NCI-H128 (cell line): ENCODE measurements around the gene THRB.

Experiments
- DNase-seq: peaks from one replicate; lab custom pipeline; 2025; ENCODE audit not compliant: unreplicated experiment; lab: John Stamatoyannopoulos, UW

The THRB gene

DNA sequence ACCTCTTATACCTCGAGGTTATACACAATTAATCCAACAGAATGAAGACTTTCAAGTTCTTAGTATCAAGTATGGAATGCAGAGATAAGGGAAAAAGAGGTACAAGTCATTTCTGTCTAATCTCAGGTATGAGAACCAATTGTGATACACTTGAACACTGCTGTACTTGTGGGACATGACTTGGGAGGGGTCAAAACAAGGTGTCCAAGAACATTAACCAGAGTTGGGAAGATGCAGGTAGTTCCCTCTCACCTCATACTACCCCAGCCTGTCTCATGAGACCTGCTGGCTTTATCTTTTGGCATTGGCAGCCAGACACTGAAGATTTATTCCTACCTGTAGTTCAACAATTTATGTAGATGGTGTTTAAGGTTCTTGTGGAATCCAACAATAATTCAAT lies 339.9 kb downstream of the THRB start:
- DNase-seq: no peak

DNA sequence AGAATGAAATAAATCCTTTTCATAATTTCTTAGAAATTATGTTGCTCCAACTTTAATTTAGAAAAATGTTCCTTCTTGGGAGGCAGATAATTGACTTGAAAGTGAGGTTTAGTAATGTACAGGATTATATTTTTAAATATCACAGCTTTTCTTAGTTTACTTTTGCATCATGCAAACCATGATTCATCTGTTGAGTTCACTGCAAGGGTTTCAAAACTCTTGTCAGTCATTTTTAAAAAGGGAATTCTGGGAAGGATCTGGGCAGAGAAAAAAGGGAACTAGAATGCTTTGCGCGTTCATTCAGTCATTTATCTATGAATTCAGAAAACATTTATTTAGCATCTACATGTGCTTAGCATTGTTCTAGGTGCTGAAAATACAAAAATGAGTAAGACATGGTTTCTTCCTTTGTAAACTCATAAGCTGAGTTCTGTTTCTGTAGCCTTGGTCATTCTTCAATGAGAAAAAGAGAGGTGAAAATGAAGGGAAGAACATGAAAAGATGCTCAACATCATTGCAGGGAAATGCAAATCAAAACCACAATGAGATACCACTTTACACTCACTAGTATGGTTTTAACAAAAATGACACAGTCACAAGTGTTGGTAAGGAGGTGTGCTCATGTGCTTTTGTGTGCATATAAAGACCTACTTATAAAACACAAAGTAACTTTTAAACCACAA lies 340.5 kb downstream of the THRB start:
- no peak for DNase-seq

DNA sequence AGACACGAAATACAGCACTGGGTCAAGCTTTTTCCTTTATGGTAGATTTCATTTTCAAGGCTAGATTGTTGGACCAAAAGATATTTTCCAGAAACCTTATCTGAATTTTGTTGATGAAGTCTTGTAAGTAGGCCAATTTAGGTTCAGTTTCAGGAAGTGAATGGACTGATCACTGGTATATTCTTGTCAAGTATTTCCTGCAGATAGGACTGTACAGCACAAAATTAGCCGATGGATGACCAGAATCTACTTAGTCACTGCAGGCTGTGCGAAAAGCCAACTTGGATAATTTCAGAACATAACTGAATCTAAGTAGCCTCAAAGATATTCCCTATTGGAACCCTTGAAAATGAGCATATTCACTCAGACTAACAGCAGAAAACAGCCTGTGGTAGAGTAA lies 343.1 kb downstream of the THRB start:
- DNase-seq: no peak

DNA sequence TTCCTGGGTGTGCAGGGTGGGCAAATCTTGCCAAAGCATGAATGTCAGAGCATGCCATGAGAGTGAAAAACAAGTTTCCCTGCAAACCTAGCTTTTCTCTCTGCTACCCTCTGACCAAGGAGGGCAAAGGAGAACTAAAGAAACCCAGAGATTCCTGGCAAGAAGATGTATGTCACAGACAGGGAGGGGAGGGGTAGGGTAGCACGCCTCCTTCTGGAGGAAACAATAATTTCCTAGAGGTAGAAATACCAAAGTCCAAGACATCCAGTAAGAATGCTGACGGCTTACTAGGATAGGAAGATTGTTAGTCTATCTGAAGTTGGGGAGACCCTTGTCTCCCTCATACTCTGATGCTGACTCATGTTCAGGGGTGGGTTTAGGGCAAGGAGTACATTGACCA lies 345.6 kb downstream of the THRB start:
- no peak for DNase-seq

DNA sequence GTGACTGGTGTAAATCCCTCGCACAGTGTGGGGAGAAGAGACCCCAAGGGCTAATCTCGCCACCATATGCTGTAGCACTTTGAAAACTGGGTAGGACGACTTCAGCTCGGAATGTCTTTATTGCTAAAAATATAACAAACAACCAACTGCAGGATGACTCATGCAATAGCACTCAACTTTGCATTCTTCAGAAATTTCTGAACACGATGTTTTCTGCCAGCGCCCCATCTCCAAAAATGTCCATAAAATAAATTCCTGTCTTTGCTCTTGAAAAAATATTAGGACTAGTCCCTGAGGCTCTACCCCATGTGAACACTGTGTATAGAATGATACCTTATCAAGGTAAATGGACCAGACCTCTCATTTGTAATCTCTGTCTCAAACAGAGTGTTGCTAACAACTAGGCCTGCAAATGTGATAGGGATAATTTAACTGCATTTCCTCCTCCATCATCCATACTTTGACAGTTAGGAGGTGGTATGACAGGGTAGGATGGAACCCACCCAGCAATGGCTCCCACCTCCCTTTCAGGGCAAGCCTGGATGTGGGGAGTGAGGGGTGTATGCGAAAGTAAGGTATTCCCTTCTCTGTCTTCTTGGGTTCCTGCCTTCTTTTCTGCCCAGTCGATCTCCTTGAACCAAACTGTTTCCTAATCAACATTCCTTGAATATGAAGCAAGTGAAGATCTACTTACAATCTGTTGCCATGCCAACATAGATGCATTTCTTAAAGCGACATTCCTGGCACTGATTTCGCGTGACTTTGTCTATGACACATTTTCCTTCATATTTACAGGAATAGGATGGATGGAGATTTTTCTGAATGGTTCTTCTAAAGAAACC lies 348.4 kb downstream of the THRB start:
- no peak for DNase-seq

DNA sequence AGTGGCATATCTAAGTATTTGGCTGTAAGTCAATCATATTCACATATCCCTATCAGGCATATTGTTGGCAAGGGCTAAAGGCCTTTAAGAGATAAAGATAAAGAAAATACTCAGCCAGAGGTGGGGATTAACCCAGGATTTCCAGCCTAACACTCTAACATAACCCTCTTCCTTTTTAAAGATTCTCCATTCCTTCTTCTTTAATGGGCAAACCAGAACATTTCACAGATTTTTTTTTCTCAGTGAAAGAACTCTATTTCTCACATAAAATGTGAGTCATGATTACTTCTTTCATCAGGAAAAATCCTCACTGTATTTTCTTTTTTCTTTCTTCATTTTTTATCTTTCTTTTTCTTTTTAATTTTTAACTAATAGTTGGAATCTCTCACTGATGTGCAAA lies 349.2 kb downstream of the THRB start:
- no peak for DNase-seq

DNA sequence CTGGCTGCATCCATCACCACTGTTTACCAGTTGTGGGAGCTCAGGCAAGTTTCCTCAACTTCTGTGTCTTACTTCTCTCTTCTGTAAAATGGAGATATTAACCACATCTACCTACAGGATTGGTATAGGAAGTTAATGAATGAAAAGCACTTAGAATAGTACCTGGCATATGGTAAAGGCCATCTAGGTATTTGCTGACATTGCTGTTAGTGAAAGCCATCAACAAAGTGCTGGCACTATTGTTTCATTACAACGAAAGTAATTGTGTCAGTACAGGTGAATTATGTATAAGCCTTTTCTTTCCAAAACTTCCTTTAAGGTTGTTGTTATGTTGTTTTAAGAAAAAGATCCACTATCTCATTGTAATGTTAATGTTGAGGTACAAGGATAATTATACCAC lies 352.5 kb downstream of the THRB start:
- no peak for DNase-seq

DNA sequence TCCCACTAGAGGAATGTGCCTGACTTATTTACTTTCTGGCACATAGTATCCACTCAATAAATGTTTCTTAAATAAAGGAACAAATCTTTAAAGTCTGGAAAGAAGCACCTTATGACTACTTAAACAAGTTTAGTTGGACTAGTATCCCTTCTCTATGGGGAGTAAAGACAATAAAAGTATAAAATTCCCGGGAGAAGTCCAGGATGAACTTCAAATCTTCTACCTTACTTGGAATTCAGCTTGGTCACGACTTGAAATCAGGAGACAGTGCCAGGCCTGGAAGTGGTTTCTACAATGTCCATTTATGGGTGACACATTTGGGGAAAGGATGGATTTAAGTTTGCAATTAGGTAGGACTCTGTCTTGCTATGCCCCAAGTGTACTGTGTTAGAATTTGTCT lies 353.1 kb downstream of the THRB start:
- DNase-seq: no peak

DNA sequence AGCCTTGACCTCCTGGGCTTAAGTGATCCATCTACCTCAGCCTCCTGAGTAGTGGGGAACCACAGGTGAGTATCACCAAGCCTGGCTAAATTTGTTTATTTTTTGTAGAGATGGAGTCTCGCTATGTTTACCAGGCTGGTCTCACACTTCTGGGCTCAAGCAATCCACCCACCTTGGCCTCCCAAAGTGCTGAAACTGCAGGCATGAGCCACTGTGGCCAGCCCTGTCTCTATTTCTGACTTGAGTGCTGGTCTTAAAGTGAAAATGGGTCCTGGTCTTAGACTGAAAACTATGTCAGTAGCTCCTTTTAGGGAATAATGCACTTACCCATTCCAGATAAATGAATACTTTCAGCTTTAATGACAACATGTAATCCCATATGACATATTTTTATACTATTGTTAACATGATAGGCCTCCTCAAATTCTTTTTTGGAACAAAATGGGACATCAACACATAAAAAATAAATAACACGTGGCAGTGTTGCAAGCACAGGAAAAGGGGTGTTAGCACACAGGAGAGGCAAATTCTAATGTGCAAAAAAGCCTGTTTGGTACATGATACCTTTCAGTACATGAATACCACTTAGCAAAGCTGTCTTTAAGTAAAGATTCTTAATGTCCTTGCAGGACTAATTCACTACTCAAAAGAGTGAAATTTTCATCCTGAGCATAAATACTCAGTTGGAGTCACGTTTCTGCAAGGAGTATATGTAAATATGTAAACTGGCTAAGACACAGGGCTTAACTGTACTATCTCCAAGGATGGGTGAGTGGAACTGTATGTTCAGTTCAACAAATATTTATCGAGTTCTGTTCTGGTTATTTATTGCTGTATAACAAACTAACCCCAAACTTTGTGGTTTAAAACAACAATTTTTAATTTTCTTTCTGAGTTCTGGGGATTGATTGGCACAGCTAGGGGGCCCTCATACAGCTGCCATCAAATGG lies 354.9 kb downstream of the THRB start:
- DNase-seq: no peak

DNA sequence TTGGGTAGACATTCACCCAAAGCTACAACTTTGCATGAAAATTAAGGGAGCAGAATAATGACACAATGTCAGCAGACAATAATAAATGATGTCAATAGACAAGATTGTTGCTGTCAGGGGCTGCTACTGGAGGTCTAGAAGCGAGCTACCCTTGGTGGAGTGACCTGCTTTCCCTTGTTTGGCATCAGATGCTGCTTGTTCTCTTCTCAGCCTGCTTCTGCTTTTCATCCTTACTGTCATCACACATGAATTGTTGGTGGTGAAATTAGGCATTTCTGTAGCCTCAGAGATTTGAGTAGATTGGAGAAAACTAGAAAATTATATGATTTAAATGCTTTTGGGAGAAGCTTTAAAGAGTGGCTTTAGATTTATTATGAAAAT lies 355.8 kb downstream of the THRB start:
- no peak for DNase-seq

DNA sequence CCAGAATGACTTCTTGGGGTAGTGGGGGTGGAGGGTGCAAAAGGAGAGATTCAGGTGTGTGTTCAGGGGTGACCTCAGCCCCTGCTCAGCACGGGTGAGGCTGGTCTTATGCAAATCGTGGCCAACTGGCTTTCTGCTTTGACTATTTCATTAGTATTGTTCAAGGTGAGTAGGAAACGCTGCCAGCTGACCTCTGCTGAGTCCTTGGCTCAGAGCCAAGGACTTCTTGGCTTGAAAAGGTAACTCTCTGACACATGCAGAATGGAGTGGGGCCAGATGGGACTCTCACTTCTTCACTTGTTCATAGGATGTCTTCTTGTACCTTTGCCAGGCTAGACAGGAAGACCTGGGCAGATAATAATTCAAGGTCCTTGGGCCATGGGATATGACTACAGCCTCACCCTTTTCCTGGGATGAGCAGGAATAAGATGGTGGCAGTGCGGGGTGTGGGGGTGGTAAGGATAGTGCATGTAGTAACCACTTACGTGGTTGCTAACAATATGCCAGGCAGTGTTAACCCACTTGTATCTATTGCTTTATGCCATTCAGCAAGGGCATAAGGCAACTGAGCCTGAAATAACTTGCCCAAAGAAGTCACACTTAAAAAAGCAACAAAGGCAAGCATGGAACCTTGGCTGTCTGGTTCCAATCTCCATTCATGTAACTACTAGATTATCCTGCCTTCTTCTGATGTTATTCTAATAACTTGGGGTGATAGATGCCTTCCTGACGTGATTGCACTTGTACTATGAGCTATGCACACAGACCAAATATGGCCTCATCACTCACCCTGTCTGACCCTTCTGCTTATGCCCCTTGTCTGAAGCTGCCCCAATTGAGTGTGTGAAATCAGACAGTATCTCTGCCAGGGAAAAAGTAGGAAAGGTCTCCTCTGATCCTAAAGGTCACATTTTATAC lies 356.4 kb downstream of the THRB start:
- DNase-seq: peak; percentile 22

DNA sequence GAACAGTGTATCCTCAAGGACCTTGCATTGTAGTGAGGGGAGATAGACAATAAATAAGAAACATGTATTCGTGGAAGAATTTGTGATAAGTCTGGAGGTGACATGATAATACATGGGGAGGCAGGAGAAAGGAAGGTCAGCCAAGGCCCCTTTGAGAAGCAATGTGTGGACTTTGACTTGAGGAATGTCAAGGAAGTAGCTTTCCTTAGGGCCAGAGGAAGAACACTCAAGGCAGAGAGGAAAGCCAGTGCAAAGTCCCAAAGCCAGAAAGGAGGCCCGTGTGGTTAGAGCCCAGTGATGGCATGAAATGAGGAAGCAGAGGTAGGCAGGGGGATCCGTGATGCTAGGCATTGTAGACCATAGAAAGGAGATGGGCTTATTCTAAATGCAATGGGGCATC lies 357.3 kb downstream of the THRB start:
- no peak for DNase-seq

DNA sequence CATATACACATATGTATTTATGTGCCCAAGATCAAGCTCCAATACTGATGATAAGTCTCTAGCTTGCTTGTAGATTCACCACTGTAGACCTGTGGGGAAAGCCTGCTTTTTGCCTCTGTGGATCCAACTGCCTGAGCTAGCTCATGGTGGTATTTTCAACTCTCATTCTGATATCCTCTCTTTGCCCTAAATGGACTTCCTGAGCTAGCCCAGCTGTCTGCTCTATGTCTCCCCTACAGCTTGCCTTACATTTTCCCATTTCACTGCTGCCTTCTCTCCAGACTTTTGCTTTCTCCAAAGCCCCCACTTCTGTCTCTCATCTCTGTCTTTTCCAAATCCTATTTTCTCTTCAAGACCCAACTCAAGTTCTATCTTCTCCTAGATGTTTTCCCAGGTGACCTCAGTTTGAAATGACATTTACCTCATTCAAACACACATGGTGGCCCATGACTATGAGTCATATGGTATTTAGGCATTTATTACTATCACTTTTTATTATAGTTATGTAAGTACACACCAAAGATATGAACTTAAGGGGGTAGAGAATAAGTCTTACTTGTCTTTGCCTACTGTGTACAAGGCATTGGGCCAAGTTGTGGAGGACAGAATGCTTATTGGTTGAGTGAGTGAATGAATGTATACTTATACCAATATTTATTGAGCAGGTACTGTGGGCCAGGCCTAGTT lies 357.9 kb downstream of the THRB start:
- no peak for DNase-seq

DNA sequence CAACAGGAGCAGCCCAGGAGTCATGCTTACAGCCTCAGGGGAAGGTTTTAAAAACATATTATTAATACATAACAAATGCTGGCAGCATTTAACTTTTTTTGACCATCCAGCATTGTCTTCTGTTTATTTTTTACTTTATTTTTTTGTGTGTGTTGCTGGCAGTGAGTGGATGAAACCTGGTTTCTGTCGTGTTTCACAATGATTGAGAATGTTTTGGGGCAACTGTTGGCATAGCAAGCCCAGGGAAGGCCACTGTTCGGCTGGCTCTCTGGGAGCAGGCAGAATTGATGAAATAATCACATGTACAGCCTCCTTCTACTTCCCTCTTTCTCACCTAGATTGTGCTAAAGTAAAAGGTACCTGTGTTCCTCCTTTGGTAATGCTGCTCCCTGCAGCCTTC lies 359.4 kb downstream of the THRB start:
- no peak for DNase-seq

DNA sequence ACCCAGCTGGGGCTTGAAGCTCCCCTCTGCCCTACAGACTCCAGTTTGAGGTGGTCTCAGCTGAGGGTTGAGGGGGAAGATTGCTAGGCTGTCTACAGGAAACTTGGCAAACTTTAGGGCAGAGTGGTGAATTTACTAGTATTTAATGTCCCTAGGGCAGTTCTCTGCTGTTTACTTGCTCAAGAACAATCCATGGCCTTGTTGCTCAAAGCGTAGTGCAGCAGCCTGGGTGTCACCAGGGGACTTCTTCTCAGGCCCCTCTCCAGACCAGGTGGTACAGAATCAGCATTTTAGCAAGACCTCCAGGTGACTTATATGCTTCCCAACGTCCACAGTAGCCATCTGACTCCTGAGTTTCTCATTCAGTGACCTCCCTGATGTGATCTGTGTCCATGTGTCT lies 360.7 kb downstream of the THRB start:
- no peak for DNase-seq

DNA sequence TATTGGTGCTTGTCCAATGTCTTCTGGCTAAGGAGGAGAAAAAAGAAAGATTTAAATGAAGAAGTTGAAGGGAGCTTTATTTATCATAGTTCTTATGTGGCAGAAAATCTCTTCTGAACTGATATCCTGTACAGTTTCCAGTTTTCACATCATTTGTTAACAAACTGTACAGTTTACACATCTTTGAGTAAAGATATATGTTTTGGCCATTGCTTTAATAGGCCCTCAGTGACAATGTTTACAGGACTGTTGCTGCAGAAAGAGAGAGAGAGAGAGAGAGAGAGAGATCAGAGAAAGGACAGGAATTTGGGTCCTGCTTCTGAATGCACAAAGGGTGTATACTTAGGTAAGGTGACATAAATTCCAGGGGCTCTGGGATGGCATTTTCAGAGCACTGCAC lies 361.2 kb downstream of the THRB start:
- no peak for DNase-seq

DNA sequence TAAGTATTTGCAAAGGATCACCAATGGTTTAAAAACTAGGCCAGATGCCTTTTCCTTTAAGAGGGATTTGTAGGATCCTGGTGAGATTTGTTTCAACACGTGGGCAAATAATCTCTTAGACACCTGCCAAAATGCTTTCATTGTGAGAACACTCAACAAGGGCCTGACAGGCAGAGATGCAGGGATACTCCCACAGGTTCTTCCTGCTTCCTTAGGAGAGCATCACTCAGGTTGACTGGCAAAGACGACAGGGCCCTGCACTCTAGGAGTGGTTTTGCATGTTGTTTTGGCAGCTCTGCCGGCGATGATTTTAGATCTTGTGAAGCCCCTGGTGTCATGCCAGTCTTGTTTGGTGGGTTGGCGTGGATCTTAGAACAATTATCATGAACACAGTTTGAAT lies 365.1 kb downstream of the THRB start:
- DNase-seq: no peak

DNA sequence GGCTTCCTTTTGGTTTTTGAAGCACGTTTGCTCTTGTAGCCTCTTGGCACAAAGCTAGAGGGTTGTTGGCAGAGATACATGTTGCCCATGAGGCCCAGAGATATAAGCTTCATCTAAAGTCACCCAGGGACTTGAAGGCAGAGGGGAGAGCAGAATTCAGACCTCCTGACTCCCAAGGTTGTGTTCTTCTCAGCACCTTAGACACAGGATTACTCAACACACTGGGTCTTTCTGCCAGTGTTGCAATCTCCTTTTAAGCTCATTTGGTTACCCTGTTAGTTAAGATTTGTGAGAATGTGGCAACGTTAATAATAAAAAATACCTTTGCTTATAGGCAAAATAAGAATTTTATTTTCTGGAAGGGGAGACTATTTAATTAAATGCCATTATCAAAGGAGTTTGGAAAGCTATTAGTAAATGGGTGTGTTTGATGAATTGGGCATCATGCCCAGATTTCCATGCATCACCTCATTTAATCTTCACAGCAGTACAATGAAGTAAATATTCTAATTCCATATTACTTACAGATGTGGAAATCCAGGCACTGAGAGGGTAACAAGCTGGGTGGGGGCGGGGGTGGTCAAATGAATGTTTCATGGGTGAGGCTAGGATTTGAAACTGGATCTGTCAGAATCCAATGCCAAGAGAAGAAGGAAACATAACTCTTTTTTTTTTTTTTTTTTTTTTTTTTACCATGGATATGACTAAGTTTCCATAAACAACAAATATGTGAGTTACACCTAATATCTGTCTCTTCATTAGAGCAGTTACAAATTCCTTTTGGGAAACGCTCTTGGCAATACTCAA lies 366.2 kb downstream of the THRB start:
- DNase-seq: no peak

DNA sequence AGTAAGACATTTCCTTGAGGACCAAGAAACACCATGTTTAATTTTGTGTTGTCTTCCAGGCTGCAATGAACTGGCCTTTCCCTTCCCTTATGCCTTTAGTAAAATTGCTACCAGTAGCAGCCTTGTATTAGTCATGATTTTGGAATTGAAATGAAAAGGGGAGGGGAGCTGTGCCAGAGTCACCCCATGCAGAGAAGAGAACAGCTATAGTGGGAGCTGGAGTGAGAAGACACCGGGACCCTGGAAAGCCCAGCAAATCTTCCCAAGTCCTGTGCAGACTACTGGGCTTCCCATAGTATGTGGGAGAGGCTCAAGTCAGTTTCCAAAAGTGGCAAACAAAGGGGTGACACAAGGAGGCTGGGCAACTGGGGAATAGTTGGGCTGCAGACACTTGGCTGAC lies 371.1 kb downstream of the THRB start:
- no peak for DNase-seq
